ENCODE results near the gene CEACAM18. TPM values are rescaled to one million over a fixed set of nuclear protein-coding genes. Genes with fewer than 3 reads are reported as not detected.

Gene CEACAM18
- total and polyA plus RNA-seq, 10 of the 15 experiments (the other 5 are each of a cell fraction or from before 2014, with no cell fraction given): not detected

- TF ChIP-seq E2F8 (IDR thresholded peaks at IDR 0.05; ENCODE audit: low read depth, partially characterized antibody) (no peak), CTCF (IDR thresholded peaks at IDR 0.05 in 2 of 3, conservative IDR thresholded peaks at IDR 0.05 in 1 of 3; ENCODE audit: control insufficient read depth in 2 of 3, extremely low read depth in 1 of 3, insufficient read depth in 1 of 3, low read depth in 3 of 3, low read length in 3 of 3) (no peak), RFX5 (IDR thresholded peaks at IDR 0.05; ENCODE audit: low read depth, low read length) (no peak), E2F4 (IDR thresholded peaks at IDR 0.05; ENCODE audit: low read depth, low read length) (no peak), MTA3 (IDR thresholded peaks at IDR 0.05; ENCODE audit: borderline replicate concordance, low read length) (no peak), SIN3A (IDR thresholded peaks at IDR 0.05; ENCODE audit: low read depth, low read length) (no peak), ATF2 (IDR thresholded peaks at IDR 0.05; ENCODE audit: low read length) (no peak), ZNF207 (IDR thresholded peaks at IDR 0.05; ENCODE audit: borderline replicate concordance) (no peak), NFYA (IDR thresholded peaks at IDR 0.05; ENCODE audit: borderline replicate concordance, low read depth, low read length) (no peak), BCLAF1 (IDR thresholded peaks at IDR 0.05) (no peak), EZH2 (IDR thresholded peaks at IDR 0.05; ENCODE audit: borderline replicate concordance, control insufficient read depth, low read depth, low read length) (no peak), JUND (IDR thresholded peaks at IDR 0.05; ENCODE audit: low read depth, low read length) (no peak), ELK1 (IDR thresholded peaks at IDR 0.05; ENCODE audit: low read depth, low read length) (no peak), SMC3 (IDR thresholded peaks at IDR 0.05; ENCODE audit: borderline replicate concordance, low read length) (no peak), SMAD5 (IDR thresholded peaks at IDR 0.05; ENCODE audit: low read depth) (no peak), CBX5 (IDR thresholded peaks at IDR 0.05; ENCODE audit: low read depth) (no peak), RUNX3 (IDR thresholded peaks at IDR 0.05; ENCODE audit: low read length) (peak; percentile 79)
These were observed 53.3 kb downstream of the CEACAM18 start, which contains the start of gene SIGLEC6 (continued) for GRCh38 chr19:51531349-51532315.

Data from GM12878 (cell line).